Measurements from ENCODE around the gene VCAN.

The VCAN gene

GRCh38 chr5:83494666-83495065 is 23.1 kb downstream of the VCAN start:
- no peak for DNase-seq (ENCODE audit: low spot score)

GRCh38 chr5:83496626-83497025 is 25.1 kb downstream of the VCAN start:
- no peak for DNase-seq (ENCODE audit: low spot score)

- no peak for DNase-seq (ENCODE audit: low spot score)
These were observed 27.0 kb downstream of the VCAN start for GRCh38 chr5:83498585-83498984.

GRCh38 chr5:83503662-83504061 is 32.1 kb downstream of the VCAN start:
- no peak for DNase-seq (ENCODE audit: low spot score)

GRCh38 chr5:83507431-83507830 is 35.9 kb downstream of the VCAN start:
- DNase-seq (ENCODE audit: low spot score) = no peak

GRCh38 chr5:83509540-83509939 is 38.0 kb downstream of the VCAN start:
- no peak for DNase-seq (ENCODE audit: low spot score)

GRCh38 chr5:83510260-83510659 is 38.7 kb downstream of the VCAN start:
- DNase-seq (ENCODE audit: low spot score) = no peak

GRCh38 chr5:83512061-83512745 is 40.7 kb downstream of the VCAN start:
- no peak for DNase-seq (ENCODE audit: low spot score)

GRCh38 chr5:83513081-83513480 is 41.5 kb downstream of the VCAN start:
- DNase-seq (ENCODE audit: low spot score) = no peak

GRCh38 chr5:83513491-83513890 is 41.9 kb downstream of the VCAN start:
- DNase-seq (ENCODE audit: low spot score) = no peak

- no peak for DNase-seq (ENCODE audit: low spot score)
These were observed 44.8 kb downstream of the VCAN start for GRCh38 chr5:83516377-83516776.

- DNase-seq (ENCODE audit: low spot score) = no peak
These were observed 45.6 kb downstream of the VCAN start for GRCh38 chr5:83517072-83517687.

- DNase-seq (ENCODE audit: low spot score) = no peak
These were observed 46.1 kb downstream of the VCAN start for GRCh38 chr5:83517688-83518085.

GRCh38 chr5:83518319-83519061 is 46.9 kb downstream of the VCAN start:
- DNase-seq (ENCODE audit: low spot score) = no peak

- no peak for DNase-seq (ENCODE audit: low spot score)
These were observed 50.9 kb downstream of the VCAN start for GRCh38 chr5:83522446-83522845.

- DNase-seq (ENCODE audit: low spot score) = no peak
These were observed 52.4 kb downstream of the VCAN start for GRCh38 chr5:83523929-83524328.

- DNase-seq (ENCODE audit: low spot score) = no peak
These were observed 52.8 kb downstream of the VCAN start for GRCh38 chr5:83524345-83524744.

- no peak for DNase-seq (ENCODE audit: low spot score)
These were observed 53.4 kb downstream of the VCAN start for GRCh38 chr5:83524991-83525390.

- DNase-seq (ENCODE audit: low spot score) = no peak
These were observed 54.7 kb downstream of the VCAN start for GRCh38 chr5:83526289-83526688.

- no peak for DNase-seq (ENCODE audit: low spot score)
These were observed 55.7 kb downstream of the VCAN start for GRCh38 chr5:83527221-83527620.

GRCh38 chr5:83527722-83528438 is 56.3 kb downstream of the VCAN start:
- no peak for DNase-seq (ENCODE audit: low spot score)

GRCh38 chr5:83528439-83528769 is 56.9 kb downstream of the VCAN start:
- DNase-seq (ENCODE audit: low spot score) = no peak

- DNase-seq (ENCODE audit: low spot score) = no peak
These were observed 58.6 kb downstream of the VCAN start for GRCh38 chr5:83530193-83530592.
